SH-SY5Y (cell line): ENCODE data around the gene SAA2.

Source experiments
- GATA2 ChIP-seq: IDR thresholded peaks from 2 replicates; pipeline ENCODE4 v1.6.1; 2011; ENCODE audit warnings: mild to moderate bottlenecking, low read depth, low read length
- GATA3 ChIP-seq: IDR thresholded peaks from 2 replicates; pipeline ENCODE4 v1.6.1; 2011; ENCODE audit warnings: low read depth, mild to moderate bottlenecking, low read length, moderate library complexity

- TF ChIP-seq GATA3 (no peak), GATA2 (no peak)
Measured at GRCh38 chr11:18209058-18209457, 39.4 kb downstream of the SAA2 start.
